Measurements from ENCODE around the gene CNOT6.
"Not testable (repeated sequence)": the region's sequence is repeated elsewhere in the genome, so short reads cannot be mapped to it uniquely, and the experiment has no call there.

CNOT6 gene
- 40.2 to 56.8 (median 48.4) reads per million in 4 experiments for total RNA-seq

DNA sequence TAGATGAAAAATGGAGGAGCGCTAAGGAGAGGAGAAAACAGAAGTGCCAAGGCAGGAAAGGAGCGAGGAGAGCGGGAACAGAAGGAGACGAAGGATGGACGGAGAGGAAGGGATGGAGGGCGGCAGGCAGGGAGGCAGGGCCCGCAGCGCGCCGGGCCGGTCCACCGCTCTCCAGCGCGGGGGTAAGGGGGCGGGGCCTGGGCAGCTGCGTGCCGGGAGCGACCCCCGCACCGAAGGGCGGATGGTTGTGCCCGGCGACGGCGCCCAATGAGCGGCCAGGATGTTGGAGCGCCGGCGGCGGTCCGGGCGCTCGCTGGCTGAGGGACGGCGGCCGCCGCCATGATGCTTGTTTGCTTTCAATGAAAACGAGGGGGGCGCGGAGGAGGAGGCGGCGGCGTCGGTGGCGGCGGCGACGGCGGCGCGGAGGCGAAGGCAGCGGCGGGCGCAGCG lies at the start of gene CNOT6:
Gene CNOT6 (plus strand): TSS at position 320 of the 450 bp plus-strand sequence. CDS start 34,898 bp downstream, outside the sequence.
- DNase-seq: peak; percentile 89

DNA sequence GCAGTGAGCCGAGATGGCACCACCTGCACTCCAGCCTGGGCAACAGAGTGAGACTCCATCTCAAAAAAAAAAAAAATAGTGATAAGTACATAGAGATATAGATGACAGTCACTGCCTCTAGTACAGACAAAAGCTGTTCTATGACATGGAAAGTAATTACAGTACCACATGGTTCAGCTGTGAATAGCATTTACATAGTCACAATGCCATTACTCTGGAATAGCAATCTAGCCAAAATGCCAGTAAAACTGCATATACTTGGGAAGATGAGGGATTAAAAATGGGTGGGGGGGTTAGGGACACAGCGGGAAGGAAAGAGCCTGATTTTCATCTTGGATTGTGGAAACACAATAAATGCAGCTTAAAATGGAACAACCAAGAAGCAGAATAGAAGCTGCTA lies 39.4 kb upstream of the CNOT6 start:
- DNase-seq: no peak

DNA sequence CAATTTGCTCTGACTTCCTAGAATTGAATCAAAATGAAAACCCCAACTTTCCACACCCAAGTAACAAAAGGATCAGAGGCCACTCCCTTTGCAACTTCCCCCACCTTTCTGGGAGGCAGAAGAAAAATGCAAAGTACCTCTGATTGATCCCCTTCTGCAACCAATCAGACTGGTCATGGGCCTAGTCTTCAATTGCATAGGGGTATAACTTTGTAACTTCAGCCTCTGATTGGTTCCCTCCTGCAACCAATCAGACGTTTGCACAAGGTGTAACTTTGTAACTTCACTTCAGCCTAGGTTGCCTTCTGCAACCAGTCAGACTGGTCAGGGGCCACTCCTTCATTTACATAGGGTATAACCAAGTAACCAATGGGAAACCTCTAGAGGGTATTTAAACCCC lies 38.3 kb upstream of the CNOT6 start:
- DNase-seq: no peak

DNA sequence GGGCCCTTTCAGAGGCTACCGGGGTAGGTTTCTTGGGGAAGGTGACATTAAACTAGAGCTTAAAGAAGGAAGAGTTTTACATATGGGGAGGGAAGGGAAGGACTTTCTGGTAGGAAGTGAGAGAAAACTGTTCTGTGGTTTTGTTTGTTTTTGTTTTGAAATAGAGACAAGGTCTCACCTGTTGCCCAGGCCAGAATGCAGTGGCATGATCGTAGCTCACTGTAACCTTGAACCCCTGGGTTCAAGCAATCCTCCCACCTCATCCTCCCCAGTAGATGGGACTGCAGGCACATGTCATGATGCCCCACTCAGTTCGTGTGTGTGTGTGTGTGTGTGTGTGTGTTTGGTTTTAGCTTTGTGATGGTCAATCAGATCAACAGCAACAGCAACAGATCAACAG lies 37.4 kb upstream of the CNOT6 start:
- no peak for DNase-seq

DNA sequence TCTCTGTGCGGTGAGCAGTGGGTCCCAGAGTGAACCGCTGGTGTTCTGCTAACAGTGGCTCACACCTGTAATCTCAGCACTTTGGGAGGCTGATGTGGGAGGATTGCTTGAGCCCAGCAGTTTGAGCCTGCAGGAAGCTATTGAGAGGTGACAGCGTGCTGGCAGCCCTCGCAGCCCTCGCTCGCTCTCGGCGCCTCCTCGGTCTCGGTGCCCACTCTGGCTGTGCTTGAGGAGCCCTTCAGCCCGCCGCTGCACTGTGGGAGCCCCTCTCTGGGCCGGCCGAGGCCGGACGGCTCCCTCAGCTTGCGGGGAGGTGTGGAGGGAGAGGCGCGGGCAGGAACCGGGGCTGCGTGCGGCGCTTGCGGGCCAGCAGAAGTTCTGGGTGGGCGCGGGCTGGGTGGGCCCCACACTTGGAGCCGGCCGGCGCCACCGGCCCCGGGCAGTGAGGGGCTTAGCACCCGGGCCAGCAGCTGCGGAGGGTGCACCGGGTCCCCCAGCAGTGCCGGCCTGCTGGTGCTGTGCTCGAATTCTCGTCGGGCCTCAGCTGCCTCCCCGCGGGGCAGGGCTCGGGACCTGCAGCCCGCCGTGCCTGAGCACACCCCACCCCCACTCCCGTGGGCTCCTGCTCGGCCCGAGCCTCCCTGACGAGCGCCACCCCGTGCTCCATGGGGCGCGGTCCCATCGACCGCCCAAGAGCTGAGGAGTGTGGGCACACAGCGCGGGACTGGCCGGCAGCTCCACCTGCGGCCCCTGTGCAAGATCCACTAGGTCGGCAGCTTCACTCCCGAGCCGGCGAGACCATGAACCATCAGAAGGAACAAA lies 35.1 kb upstream of the CNOT6 start:
- DNase-seq: not testable (repeated sequence)

DNA sequence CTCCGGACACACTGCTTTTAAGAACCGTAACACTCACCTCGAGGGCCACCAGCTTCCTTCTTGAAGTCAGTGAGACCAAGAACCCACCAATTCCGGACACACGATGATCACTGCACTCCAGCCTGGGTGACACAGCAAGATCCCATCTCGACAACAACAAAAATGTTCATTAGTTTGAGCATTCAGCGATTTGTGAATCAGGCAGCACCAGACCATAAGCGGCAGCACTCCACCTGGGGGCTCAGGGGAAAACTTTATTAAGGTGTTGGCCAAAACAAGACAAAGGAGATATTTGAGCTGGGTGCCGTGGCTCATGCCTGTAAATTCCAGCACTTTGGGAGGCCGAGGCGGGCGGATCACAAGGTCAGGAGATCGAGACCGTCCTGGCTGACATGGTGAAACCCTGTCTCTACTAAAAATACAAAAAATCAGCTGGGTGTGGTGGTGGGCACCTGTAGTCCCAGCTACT lies 34.5 kb upstream of the CNOT6 start:
- DNase-seq: not testable (repeated sequence)

DNA sequence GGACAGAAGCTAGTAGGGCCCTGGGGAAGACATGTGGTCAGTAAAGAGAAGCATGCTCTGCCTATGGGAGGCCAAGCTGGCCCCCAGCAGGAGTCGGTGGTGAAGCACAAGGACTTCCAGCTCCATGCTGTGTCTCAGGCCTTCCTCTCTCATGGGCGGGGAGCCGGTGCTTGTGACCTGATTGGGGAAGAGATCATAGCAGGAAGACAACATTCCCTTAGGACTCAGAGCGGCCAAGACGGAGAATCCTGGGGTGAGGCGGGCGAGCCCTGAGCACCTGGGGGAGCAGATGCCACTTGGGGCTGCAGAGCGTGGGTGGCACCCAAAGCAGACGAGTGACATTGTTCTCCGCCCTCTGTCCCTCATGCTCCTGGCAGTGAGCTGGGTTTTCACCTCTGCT lies 33.3 kb upstream of the CNOT6 start:
- no peak for DNase-seq

DNA sequence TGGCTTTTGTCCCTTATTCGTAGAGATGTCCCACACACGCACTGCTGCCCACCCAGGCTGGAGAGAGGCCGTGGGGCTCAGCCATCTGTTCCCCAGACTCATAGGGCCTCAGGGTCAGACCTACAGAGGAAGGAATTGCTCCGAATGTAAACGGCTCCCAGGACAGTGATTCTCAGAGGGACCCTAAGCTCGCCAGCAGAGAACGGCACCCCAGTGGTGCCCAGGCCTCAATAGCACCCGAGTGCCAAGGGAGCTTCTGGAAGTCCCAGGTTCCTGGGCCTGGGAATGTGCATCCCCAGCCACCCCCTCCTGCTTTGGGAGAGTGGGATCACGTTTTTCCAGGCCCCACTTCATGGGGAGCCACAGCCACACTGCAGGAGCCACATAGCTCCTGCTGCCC lies 32.9 kb upstream of the CNOT6 start:
- no peak for DNase-seq

DNA sequence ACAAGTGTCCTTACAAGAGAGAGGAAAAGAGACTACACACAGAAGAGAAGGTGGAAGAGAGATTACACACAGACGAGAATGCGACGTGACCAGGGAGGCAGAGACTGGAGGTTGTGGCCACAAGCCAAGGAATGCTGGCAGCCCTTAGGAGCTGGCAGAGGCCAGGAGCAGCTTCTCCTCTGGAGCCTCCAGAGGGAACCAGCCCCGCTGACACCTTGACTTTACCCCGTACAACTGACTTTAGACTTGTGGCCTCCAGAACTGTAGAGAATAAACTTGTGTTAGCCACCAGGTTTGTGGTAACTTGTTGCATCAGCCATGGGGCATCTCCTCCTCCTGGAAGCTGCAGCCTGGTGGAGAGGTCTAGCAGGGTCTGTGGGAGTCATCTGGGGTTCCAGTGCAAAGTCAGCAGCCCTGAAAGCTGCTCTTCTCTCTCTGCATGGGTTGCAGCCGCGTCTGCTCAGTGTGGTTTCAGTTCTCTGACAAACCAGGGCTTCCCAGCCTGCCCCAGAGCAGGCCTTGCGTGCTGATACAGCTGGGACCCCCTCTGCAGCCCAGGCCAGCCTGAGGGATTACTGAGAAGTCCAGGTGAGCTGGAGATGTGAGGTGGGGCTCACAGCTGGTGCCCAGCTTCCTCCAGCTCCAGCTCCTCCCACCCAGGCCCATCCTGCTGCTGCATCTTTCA lies 30.8 kb upstream of the CNOT6 start:
- no peak for DNase-seq

DNA sequence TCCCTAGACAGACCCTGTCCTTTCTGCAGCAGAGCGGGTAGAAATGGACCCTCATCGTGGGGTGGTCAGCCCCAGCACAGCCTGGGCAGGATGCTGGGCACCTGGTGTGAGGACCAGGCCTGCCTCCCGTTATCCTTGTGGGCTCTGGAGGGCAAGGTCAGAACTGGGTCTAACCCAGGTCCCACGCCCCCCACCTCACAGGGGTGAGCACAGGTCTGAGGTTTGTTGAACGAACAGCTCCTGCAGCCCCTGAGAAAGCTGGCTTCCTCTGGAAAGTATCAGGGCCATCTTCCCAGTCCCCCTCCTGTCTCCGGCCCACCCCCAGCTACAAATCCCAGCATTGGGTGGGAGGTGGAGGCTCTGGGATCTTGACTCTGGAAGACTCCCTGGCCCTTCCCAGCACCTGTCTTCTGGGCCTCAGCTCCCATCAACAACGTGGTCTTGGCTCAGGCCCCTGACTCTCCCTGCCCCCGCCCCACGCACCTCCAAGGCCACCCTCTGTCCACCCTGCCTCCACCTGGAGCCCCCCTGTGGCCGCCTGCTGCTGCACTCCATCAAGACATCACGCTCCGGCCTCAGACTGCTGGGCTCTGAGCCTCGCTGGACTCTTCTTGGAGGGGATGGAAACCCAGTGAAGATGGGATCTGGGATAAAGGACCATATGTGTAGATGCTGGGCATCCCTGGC lies 30.1 kb upstream of the CNOT6 start:
- DNase-seq: no peak

DNA sequence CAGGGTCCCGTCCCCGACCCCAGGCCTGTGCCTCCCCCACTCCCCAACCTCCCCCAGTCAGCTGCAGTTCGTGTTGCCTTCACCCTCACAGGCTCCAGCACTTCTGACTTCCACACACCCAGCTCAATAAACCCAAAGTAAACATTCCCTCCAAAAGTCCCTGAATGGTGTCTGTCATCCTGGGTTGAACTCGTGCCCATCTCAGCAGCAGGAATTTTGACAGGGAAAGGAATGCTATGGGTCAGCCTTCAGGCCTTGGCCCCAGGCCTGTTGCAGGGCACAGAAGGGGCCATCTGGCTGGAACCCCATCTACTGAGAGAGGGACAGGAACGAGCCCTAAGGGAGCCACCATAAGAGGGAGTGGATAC lies 29.6 kb upstream of the CNOT6 start:
- no peak for DNase-seq

DNA sequence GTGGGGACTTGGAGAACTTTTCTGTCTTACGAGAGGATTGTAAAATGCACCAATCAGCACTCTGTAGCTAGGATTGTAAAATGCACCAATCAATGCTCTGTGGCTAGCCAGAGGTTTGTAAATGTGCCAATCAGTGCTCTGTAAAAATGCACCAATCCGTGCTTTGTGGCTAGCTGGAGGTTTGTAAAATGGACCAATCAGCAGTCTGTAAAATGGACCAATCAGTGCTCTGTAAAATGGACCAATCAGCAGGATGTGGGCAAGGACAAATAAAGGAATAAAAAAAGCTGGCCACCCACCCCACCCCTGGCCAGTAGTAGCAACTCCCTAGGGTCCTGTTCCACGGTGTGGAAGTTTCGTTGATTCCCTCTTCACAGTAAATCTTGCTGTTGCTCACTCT lies 29.1 kb upstream of the CNOT6 start:
- DNase-seq: not testable (repeated sequence)

DNA sequence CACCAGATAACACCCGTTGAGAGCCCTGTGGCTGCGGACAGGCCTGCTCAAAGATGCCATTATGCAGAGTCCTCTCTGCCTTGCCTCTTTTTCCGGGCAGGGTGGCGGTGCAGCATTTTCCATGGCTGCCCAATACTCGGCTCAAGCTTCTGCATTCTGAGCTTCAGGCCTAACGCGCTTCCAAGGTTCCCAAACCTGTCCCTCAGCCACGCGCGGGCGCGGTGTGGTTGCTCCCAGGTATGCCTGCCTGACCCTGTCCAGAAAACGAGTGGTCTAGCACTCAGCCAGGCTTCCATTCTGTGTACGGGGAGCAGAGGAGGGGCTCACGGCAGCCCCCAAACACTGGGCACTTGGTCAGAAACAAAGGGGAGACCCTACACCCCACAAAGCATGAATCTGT lies 27.9 kb upstream of the CNOT6 start:
- DNase-seq: no peak

DNA sequence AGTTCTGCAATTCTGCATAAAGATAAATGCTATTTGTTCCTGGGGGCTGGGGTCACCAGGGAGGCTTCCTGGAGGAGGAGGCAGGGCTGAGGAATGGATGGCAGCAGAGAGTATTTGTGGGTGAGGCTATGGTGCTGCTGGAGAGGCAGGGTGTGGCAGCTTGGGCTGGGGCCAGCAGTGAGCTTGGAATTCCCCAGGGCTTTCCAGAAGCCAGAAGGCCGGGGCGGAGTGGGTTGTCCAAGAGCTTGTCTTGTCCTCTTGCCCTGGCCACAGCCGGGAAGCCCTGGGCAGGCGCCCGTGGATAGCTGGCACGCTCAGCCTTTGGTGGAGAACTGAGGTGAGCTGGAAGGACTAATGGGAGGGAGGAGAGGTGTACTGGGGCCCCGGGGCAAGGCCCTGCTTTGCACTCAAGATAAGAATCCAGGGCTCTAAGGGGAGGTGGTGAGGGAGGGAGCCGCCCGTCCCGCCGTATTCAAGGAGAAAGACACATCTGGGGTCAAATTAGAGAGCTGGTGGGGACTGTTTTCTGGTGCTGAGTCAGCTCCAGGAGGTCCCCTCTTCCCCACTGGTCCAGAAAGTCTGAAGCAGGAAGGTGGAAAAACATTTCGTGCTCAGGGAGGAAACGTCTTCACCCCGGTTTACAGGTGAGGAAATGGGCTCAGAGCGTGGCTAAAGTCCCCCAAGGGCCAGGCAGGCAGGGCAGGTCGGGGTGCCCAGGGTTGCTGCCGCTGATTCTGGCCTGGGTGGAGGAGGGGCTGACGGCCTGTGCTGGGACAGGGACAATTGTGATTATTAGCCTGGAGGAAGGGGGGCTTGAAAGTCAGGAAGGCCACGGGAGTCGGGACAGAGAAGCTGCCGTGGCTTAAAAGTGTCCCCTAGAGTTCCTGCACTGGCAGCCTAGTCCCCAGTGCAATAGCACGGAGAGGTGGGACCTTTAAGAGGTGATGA lies 26.9 kb upstream of the CNOT6 start:
- no peak for DNase-seq

DNA sequence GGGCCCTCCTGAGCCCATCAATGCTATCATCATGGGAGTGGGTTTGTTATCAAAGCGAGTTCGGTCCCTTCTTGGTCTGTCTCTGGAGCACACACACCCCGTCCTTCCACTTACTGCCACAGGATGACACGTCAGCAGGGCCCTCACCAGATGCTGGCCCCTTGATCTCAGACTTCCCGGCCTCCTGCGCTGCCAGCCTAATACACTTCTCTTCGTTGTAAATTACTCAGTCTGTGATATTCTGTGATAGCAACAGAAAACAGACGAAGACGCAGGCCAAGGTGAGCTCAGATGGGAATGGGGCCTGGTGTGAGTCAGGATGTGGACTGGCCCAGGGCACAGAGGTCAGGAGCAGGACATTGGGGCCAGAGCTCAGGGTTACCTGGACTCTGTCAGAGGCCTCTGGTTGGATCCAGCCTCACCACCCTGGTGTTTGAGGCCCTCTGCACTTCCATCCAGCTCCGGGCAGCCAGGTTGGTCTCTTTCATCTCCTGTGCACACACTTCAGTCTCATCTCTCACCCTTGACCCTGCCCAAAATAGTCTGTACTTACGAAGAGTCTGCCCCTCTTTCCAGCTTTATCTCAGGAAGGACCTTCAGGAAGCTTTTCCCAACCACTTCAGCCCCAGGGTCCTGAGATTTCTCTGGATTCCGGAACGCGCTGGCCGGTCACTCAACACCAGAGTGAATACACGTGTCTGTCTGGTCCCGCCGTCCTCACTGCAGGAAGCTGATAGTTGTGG lies 26.0 kb upstream of the CNOT6 start:
- DNase-seq: no peak

DNA sequence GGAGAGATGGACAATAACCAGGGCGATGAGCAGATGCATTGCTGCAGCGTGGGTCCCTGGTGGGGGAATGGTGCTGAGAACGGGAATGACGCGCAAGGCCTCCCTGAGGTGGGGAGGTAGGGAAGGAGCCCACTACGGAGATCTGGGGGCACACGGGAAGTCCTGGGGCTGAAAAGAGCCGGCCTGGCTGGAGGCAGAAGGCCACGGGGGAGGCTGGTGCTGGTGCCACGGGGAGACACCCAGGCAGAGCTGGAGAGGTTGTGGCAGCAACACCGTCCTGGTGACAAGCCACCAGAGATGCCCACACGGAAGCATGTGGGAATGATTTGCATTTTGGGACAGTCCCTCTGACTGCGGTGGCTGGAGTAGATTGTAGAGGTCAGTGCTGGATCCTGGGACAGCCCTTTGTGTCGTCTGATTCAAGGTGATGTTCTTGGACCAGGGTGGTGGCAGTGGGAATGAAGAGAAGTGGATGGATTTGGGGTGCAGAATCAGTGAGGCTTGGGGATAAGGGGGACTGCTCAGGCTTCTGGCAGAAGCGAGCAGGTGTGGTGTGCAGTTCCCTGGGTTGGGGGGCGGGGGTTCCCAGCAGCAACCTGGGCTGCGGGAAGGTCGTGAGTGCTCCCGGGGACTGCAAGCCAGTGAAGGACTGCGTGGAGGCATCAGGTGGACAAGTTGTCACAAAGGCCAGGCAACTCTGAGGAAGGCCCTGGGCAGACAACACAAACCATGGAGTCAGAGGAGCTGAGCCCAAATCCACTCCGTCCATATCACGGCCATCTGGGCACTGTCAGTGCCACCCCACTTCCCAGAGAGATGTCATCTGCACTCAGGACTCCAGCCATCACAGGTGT lies 25.2 kb upstream of the CNOT6 start:
- DNase-seq: no peak

DNA sequence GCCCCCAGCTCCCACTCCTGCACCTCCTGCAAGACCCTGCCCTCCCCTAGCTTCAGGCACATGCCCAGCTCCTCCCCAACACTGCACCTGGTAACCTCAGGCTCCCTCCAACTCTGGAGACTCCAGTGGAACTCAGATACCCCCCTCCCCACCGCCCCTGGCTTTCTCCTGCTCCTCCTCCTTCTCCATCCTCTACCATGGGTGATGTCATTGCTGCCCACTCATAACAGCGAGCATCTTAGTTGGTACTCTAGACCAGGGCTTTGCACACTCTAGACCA lies 24.7 kb upstream of the CNOT6 start:
- no peak for DNase-seq

DNA sequence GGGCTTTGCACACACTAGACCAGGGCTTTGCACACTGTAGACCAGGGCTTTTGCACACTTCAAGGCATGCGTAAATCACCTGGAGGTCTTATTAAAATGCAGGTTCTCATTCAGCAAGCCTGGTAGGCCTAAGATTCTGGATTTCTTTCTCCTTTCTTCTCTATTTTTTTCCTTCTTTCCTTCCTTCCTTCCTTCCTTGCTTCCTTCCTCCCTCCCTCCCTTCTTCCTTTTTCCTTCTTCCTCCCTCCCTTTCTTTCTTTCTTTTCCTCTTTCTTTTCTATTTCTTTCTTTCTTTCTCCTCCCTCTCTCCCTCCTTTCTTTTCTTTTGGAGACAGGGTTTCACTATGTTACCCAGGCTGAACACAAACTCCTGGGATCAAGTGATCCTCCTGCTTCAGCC lies 24.3 kb upstream of the CNOT6 start:
- no peak for DNase-seq

DNA sequence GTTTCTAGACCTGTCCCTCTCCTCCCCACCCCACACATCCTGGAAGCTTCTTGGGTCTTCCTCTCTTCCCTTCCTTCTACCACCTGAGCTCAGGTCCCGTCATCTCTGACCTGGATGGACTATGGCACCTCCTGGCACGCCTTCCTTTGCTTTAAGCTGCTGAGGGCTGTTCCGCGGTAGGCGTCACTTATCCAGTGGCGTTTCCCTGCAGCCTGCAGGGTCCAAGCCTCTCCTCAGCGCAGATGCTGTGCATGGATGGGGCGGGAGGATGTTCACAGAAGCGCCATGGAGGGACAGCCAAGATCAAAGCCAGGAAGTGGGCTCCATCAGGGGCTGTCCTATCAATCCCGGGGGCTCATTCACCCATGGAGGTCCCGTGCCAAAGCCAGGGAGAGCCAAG lies 23.8 kb upstream of the CNOT6 start:
- no peak for DNase-seq

DNA sequence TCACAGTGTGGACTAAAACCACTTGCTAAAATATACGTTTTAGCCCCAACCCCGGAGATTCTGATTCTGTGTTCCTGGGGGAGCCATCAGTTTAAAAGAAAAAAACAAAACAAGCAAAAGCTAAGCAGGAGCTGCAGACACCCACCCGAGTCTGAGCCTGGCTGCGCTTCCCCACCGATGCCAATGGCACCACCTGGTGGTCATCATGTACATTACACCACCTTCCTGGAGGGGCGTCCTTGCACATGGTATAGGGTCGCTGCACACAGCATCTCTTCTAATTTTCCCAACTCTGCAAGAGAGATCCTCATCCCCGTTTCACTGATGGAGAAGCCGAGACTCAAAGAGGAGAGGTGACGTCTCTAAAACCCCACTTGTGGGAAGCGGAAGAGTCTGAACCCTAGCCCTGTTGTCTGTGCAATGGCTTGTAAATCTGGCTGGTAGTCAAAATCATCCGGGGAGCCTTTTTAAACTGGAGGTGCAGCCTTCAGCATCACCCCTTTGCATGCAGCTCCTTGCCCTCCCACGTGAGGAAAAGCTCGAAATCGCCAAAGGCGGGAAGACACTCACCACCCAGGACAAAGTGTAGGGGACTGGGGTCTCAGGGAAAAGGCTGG lies 23.1 kb upstream of the CNOT6 start:
- peak; percentile 46 for DNase-seq

Measured in effector CD8-positive, alpha-beta T cell (primary cell).